Neuronal stem cell (in vitro differentiated cells): Measurements from ENCODE around the gene WRAP53.

ENCODE experiments used
- DNase-seq: peaks from one replicate; pipeline ENCODE4 v3.0.0-alpha.2; 2013; ENCODE audit warnings: low spot score
- H2AFZ ChIP-seq: one replicate; pipeline ENCODE4 v1.6.1; 2013; ENCODE audit warnings: mild to moderate bottlenecking, low read length, inconsistent platforms
- H2AK5ac ChIP-seq: 2 replicates; pipeline ENCODE4 v1.6.1; 2013; ENCODE audit warnings: low read depth, mild to moderate bottlenecking, inconsistent platforms, low read length, moderate library complexity, mixed read lengths
- H2BK120ac ChIP-seq: 2 replicates; pipeline ENCODE4 v1.6.1; 2013; ENCODE audit warnings: low read depth, mild to moderate bottlenecking, inconsistent platforms, low read length, moderate library complexity, mixed read lengths
- H2BK12ac ChIP-seq: one replicate; pipeline ENCODE4 v1.6.1; 2013; ENCODE audit warnings: low read length, inconsistent platforms
- H2BK15ac ChIP-seq: 2 replicates; pipeline ENCODE4 v1.6.1; 2013; ENCODE audit warnings: mild to moderate bottlenecking, low read length, inconsistent platforms, mixed read lengths
- H2BK5ac ChIP-seq: one replicate; pipeline ENCODE4 v1.6.1; 2013; ENCODE audit warnings: inconsistent platforms, mild to moderate bottlenecking, low read length, moderate library complexity
- H3K14ac ChIP-seq: one replicate; pipeline ENCODE4 v1.6.1; 2013; ENCODE audit warnings: low read length, inconsistent platforms
- H3K18ac ChIP-seq: 2 replicates; pipeline ENCODE4 v1.6.1; 2013; ENCODE audit warnings: low read length, inconsistent platforms
- H3K23ac ChIP-seq: 2 replicates; pipeline ENCODE4 v1.6.1; 2013; ENCODE audit warnings: low read depth, mild to moderate bottlenecking, mixed read lengths, low read length, inconsistent platforms; ENCODE audit not compliant: poor library complexity
- H3K27ac ChIP-seq: replicated peaks from 3 replicates; pipeline ENCODE4 v1.5.1; 2013; ENCODE audit warnings: low read length, inconsistent platforms
- H3K27me3 ChIP-seq, 3 experiments: 2 replicates each; pipeline ENCODE4 v1.6.1; 2013; ENCODE audit warnings: low read length in 3 of 3, mild to moderate bottlenecking in 2 of 3, inconsistent platforms in 1 of 3, low read depth in 1 of 3, mixed read lengths in 1 of 3, moderate library complexity in 1 of 3; ENCODE audit not compliant: control insufficient read depth in 3 of 3, insufficient read depth in 3 of 3
- H3K36me3 ChIP-seq, 2 donors: replicated peaks in 1 of 2; 2 replicates each; pipeline ENCODE4 v1.6.1; 2013; ENCODE audit warnings: low read length in 2 of 2; ENCODE audit not compliant: control insufficient read depth in 2 of 2, insufficient read depth in 2 of 2
- H3K4ac ChIP-seq: 2 replicates; pipeline ENCODE4 v1.6.1; 2013; ENCODE audit warnings: inconsistent platforms, mild to moderate bottlenecking, low read length, moderate library complexity
- H3K4me1 ChIP-seq, 2 donors: 1 replicate in 1 of 2; 2 replicates in 1 of 2; pipeline ENCODE4 v1.6.1; 2013; ENCODE audit warnings: low read length in 2 of 2, low read depth in 1 of 2; ENCODE audit not compliant: control insufficient read depth in 2 of 2, insufficient read depth in 1 of 2
- H3K4me2 ChIP-seq: one replicate; pipeline ENCODE4 v1.6.1; 2013; ENCODE audit warnings: mild to moderate bottlenecking, low read length, inconsistent platforms; ENCODE audit not compliant: insufficient read depth, poor library complexity, severe bottlenecking
- H3K4me3 ChIP-seq, 2 donors: 2 replicates each; pipeline ENCODE4 v1.5.1; 2013; ENCODE audit warnings: low read length in 2 of 2, mild to moderate bottlenecking in 2 of 2, inconsistent platforms in 1 of 2, moderate library complexity in 1 of 2
- H3K79me1 ChIP-seq: one replicate; pipeline ENCODE4 v1.6.1; 2013; ENCODE audit warnings: low read depth, mild to moderate bottlenecking, inconsistent platforms, low read length, moderate library complexity
- H3K9ac ChIP-seq: one replicate; pipeline ENCODE4 v1.6.1; 2013; ENCODE audit warnings: mild to moderate bottlenecking, low read depth, low read length, inconsistent platforms; ENCODE audit not compliant: poor library complexity
- H3K9me3 ChIP-seq, 2 donors: replicated peaks in 1 of 2; 2 replicates each; pipeline versions ENCODE3 to v1.6.1; 2013; ENCODE audit warnings: low read length in 2 of 2, mild to moderate bottlenecking in 2 of 2, inconsistent platforms in 1 of 2, low read depth in 1 of 2, mixed read lengths in 1 of 2, moderate library complexity in 1 of 2; ENCODE audit not compliant: control insufficient read depth in 2 of 2, insufficient read depth in 1 of 2
- H4K8ac ChIP-seq: one replicate; pipeline ENCODE4 v1.6.1; 2013; ENCODE audit warnings: low read depth, mild to moderate bottlenecking, inconsistent platforms, low read length, moderate library complexity
- H4K91ac ChIP-seq: one replicate; pipeline ENCODE4 v1.6.1; 2013; ENCODE audit warnings: low read length, low read depth, mild to moderate bottlenecking, inconsistent platforms; ENCODE audit not compliant: poor library complexity
- WGBS, 2 donors: extraction: QIAGEN DNeasy Blood & Tissue Kit; methylation state at CpG; one replicate each; pipeline ENCODE4 v1.1.7; 2013; ENCODE audit warnings: missing lambda C conversion rate in 2 of 2, mixed read lengths in 1 of 2; ENCODE audit not compliant: insufficient read length in 2 of 2, insufficient replicate concordance in 1 of 2; ENCODE audit errors: extremely low coverage in 2 of 2; 5-methylcytosine and 5-hydroxymethylcytosine counted together

Gene WRAP53

DNA sequence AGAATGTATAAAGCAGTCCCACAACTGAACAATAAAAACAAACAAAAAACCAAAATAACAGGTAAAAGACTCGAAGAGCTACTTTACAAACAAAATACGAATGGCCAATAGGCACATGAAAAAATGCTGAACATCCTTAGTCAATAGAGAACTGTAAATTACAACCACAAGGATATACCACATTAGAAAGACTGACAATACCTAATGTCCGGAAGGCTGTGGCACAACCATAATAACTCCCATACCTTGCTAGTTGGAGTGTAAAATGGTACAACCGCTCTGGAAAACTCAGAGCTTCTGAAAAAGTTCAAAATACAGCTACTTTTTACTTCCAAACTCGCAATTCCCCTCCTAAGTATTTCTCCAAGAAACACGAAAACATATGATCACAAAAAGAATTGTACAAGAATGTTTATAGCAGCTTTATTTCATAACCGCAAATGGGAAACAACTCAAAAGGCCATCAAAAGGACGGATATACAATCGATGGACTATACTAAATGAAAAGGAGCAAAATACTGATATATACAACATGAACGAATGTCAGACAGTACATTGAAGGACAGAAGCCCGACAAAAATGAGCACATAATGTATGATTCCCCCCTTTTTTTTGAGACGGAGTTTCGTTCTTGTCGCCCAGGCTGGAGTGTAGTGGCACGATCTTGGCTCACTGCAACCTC is 3.3 kb upstream of the WRAP53 start:
- no peak overlapping the region for H2AK5ac ChIP-seq
- H3K18ac ChIP-seq, result no peak overlapping the region
- H3K14ac ChIP-seq, result no peak overlapping the region
- H4K91ac ChIP-seq, result no peak overlapping the region
- H3K9me3 ChIP-seq, result no peaks in the 10 kb centered on the region
- no peak overlapping the region for H2BK15ac ChIP-seq
- H3K9ac ChIP-seq, result no peak overlapping the region
- H2AFZ ChIP-seq, result no peak overlapping the region
- no peak overlapping the region for H3K4ac ChIP-seq
- peaks cover 2% of the 10 kb centered on the region for H3K79me1 ChIP-seq
- no peak overlapping the region for H4K8ac ChIP-seq
- H2BK5ac ChIP-seq, result peak overlapping the region; percentile 76
- H2BK12ac ChIP-seq, result no peak overlapping the region
- H3K23ac ChIP-seq, result no peak overlapping the region
- H2BK120ac ChIP-seq, result peak overlapping the region; percentile 92
- H3K4me1 ChIP-seq, result peaks cover 5 to 13% of the 10 kb centered on the region in 2 donors
- DNase-seq, result no peak
- peaks cover under 1 to 36% of the 10 kb centered on the region in 2 donors for H3K36me3 ChIP-seq
- whole genome bisulfite sequencing, 2 donors, result 100% methylated on average over 2 of the region's 15 CpGs; no CpG with 5 or more reads in 1 of the 2 donors
- no peaks in the 10 kb centered on the region for H3K27me3 ChIP-seq
- peak overlapping the region; percentile 88 to 92 for H3K4me3 ChIP-seq
- peak overlapping the region; percentile 48 for H3K4me2 ChIP-seq
- H3K27ac ChIP-seq, result no peak overlapping the region

DNA sequence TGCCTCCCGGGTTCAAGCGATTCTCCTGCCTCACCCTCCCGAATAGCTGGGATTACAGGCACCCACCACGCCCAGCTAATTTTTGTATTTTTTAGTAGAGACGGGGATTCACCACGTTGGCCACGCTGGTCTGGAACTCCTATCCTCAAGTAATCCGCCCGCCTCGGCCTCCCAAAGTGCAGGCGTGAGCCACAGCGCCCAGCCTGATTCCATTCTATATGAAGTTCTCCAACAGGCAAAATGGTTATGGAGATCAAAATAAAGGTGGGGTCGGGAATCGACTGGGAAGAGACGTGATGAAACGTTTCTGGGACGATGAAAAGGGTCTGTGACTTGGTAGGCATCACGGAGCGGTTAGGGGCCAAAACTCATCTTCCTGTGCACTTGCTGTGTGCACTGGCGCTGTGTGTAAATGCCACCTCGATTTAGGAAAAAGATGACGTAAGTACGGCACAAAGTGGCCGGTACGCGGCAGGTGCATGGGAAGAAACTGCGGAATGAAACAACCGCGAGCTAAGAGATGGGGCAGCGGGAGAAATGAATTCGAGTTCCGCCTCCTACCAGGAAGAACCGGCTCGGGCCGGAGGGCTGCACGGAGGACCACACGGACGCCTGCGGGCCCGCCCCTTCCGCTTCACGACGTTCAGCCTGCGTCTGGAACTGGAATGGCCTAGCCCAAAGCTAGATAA is 2.6 kb upstream of the WRAP53 start:
- Histone ChIP-seq H3K14ac (peak overlapping the region; percentile 28), H2BK15ac (peak overlapping the region; percentile 25), H3K4me1 (peaks cover 5 to 13% of the 10 kb centered on the region in 2 donors), H3K4ac (no peak overlapping the region), H3K27me3 (no peaks in the 10 kb centered on the region), H3K4me2 (peak overlapping the region; percentile 92), H3K23ac (peak overlapping the region; percentile 97), H3K9ac (peak overlapping the region; percentile 94), H2AK5ac (peak overlapping the region; percentile 86), H2BK120ac (peak overlapping the region; percentile 92), H3K79me1 (peaks cover 2% of the 10 kb centered on the region), H3K4me3 (peak overlapping the region; percentile 88 to 92), H2AFZ (no peak overlapping the region), H3K36me3 (peaks cover 4 to 40% of the 10 kb centered on the region in 2 donors), H3K9me3 (no peaks in the 10 kb centered on the region), H4K91ac (peak overlapping the region; percentile 60), H3K18ac (peak overlapping the region; percentile 86), H2BK12ac (no peak overlapping the region), H4K8ac (no peak overlapping the region), H2BK5ac (peak overlapping the region; percentile 76), H3K27ac (peak overlapping the region; percentile 96)
- WGBS, 2 donors, result no CpG with 5 or more reads among the region's 44 CpGs
- DNase-seq, result no peak

DNA sequence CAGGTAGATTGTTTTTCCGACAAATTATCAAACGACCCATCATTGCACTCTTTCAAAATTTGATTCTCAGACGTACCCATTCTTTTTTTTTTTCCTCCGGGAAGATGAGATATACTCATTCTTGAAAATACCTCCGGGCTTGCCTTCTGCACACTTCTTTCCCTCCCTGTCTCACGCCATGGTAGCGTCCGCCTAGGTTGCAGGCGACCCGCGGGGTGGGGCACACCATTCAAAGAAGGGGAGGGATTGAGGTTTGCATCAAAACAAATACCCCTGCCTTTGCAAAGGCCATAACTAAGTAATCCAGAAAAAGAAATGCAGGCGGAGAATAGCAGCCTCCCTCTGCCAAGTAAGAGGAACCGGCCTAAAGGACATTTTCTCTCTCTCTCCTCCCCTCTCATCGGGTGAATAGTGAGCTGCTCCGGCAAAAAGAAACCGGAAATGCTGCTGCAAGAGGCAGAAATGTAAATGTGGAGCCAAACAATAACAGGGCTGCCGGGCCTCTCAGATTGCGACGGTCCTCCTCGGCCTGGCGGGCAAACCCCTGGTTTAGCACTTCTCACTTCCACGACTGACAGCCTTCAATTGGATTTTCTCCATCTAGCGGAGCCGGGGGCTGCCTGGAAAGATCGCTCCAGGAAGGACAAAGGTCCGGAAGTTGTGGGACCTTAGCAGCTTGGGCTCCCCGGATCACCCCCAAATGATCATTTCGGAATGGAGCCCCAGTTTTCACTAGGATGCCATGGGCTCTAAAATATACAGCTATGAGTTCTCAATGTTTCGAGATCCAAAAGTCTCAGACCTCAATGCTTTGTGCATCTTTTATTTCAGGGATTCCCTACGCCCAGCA is 1.8 kb upstream of the WRAP53 start:
- H3K27ac ChIP-seq, result peak overlapping the region; percentile 96
- no peaks in the 10 kb centered on the region for H3K27me3 ChIP-seq
- H3K4me1 ChIP-seq, result peaks cover 5 to 13% of the 10 kb centered on the region in 2 donors
- peak overlapping the region; percentile 89 for H2BK5ac ChIP-seq
- H3K4ac ChIP-seq, result no peak overlapping the region
- no peak overlapping the region for H4K91ac ChIP-seq
- H3K23ac ChIP-seq, result no peak overlapping the region
- H3K36me3 ChIP-seq, result peaks cover 4 to 44% of the 10 kb centered on the region in 2 donors
- peak overlapping the region; percentile 95 for H3K14ac ChIP-seq
- peak overlapping the region; percentile 49 for H2AK5ac ChIP-seq
- WGBS, 2 donors, result no CpG with 5 or more reads among the region's 30 CpGs
- H3K4me3 ChIP-seq, result peak overlapping the region; percentile 88 to 92
- H2BK15ac ChIP-seq, result peak overlapping the region; percentile 84
- no peaks in the 10 kb centered on the region for H3K9me3 ChIP-seq
- H4K8ac ChIP-seq, result no peak overlapping the region
- H2BK12ac ChIP-seq, result no peak overlapping the region
- no peak overlapping the region for H2BK120ac ChIP-seq
- DNase-seq, result peak; percentile 93
- H3K18ac ChIP-seq, result peak overlapping the region; percentile 95
- H3K9ac ChIP-seq, result peak overlapping the region; percentile 90
- H3K79me1 ChIP-seq, result peaks cover 2% of the 10 kb centered on the region
- H3K4me2 ChIP-seq, result peak overlapping the region; percentile 79
- H2AFZ ChIP-seq, result no peak overlapping the region
